Glomerular visceral epithelial cell (primary cell): ENCODE results near the gene ANKRD55.

ENCODE experiments used
- DNase-seq: peaks from one replicate; pipeline ENCODE4 v3.0.0-alpha.2; 2016; ENCODE audit errors: extremely low spot score

ANKRD55 gene

GRCh38 chr5:56078278-56079156 is 154.6 kb downstream of the ANKRD55 start:
- no peak for DNase-seq

GRCh38 chr5:56077796-56078233 is 155.3 kb downstream of the ANKRD55 start:
- no peak for DNase-seq

DNA sequence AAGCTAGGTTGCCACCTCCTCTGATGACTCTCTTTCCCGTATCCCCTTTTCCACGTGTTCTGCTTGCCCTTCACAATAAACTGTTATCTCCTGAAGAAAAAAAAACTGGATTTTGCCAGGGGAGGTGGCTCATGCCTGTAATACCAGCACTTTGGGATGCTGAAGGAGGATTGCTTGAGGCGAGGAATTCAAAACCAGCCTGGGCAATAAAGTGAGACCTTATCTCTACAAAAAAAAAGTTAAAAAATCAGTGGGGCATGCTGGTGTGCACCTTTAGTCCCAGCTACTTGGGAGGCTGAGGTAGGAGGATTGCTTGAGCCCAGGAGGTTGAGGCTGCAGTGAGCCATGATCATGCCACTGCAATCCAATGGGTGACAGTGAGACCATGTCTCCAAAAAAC is 156.6 kb downstream of the ANKRD55 start:
- no peak for DNase-seq

- DNase-seq, result no peak
These were observed 157.8 kb downstream of the ANKRD55 start for GRCh38 chr5:56075361-56075760.

GRCh38 chr5:56072863-56073766 is 160.0 kb downstream of the ANKRD55 start:
- no peak for DNase-seq

DNA sequence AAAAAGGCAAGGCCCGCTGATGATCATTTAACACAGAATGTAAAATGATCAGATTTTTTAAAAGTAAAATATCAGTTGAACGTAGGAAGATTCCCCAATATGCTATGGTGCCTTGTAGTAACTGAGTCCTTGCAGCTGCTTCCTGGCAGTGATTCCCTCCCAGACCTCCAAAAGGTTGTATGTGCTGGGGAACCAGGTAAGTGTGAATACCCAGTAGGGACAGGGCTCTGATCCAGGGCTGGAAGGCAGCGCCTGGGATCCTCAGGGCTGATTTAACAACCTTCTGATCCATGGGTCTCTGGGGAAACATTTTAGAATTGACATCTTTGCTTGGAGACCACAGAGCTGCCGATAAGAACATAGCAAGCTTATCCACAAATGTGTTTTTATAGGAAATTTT is 161.7 kb downstream of the ANKRD55 start:
- DNase-seq, result no peak

DNA sequence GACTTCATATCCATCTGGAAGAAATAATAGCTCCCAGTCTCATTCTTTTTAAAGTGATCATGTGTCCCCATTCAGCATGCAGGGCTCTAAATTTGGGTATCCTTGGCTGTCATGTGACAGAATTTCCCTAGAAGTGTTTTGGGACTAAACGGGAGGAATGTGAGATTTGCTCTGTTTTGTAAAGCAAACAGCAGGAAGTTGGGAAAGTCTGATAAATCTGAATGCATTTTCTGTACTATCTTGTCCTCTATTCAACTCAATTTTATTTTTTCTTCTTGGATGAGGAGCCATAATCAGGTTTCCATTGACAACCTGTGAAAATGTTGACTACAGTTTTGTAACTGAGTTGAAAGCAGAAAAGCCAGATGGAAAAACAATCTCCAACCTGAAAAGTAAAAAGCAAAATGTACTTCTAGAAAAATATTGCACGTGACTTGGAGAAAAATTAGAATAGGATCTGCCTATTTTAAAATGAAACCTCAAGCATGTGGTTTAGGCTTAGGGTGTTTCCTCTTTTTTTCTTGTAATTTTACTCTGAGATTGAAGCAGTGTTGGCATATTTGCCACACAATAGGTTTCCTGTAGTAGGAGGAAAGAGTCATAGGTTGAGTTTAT is 162.2 kb downstream of the ANKRD55 start:
- DNase-seq, result no peak

DNA sequence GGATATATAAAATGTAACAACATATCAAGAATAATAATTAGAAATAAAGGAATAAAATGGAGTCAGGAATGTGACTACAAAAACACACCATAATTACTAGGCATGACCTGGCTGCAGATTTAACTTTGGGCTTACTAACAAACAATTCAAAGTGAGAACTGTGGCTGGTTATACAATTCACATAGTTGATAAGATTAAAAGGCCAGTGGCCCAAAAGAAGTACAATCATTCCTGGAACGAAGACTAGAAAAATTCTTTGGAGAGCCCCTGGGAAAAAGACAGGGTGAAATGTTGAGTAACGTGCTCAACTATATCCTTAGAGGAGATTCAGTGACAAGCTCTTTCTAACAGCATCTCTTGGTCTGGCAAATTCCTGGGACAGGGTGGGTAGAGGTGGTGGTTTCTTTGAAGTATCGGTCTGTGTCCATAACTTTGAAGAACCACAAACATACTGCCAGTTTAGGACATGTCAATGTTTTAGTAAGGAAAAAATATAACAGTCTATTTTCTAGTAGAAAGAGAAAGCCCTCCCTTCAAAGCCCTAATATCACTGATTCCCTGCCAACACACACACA is 163.4 kb downstream of the ANKRD55 start:
- DNase-seq, result no peak

- DNase-seq, result no peak
These were observed 166.1 kb downstream of the ANKRD55 start for GRCh38 chr5:56066931-56067450.

GRCh38 chr5:56064984-56065383 is 168.1 kb downstream of the ANKRD55 start:
- DNase-seq, result no peak

DNA sequence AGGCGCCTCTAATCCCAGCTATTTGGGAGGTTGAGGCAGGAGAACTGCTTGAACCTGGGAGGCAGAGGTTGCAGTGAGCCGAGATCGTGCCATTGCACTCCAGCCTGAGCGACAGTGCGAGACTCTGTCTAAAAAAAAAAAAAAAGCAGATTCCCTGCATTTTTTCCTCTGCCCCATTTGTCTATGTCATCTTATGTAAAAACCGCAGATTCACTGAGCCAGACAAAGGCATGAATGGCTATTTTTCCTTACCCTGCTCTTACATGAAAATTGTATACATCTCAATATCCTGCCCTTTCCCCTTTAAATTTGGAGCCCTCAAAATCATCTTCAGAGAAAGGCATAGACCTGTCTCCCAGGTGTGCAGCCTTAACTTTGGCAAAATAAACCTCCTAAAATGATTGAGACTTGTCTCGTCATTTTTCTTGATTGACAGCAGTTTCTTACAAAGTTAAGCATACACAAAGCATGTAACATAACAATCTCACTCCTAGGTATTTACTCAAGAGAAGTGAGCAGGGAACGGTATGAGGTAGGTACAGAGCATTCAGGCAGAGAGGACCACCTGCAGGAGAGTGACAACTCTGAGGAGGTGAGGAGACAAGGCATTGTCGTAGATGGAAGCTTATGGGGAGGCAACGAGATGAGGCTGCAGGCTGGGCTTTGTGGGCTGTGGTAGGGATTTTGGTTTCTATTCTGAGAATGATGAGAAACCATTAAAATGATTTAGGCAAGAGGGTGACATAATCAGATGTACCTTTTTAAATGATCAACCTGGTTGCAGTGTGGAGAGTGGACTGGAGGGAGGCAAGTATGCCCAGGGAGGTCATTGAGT is 172.6 kb downstream of the ANKRD55 start:
- peak; percentile 79 for DNase-seq

- peak; percentile 11 for DNase-seq
These were observed 173.3 kb downstream of the ANKRD55 start for GRCh38 chr5:56059854-56060253.

DNA sequence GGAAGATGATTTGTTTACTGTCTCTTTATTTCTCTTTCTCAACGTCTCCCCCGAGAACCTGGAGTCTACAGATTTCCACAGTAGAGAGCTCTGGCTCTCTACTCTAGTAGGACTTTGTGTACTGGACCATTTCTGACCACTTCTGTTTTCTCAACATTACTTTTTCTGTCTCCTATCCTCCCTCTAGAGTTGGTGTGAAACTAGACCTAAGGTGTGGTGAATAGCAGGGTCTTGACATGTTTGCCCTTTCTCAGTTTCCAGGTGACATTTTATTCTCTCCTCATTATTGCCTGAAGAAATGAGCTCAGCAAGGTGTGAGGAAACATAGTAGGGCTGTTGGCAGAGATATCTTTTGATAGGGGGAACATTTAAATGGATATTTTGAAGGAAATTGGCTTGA is 176.3 kb downstream of the ANKRD55 start:
- DNase-seq, result no peak

GRCh38 chr5:56055859-56056258 is 177.3 kb downstream of the ANKRD55 start:
- no peak for DNase-seq

- DNase-seq, result peak; percentile 46
These were observed 177.8 kb downstream of the ANKRD55 start for GRCh38 chr5:56055287-56055686.

- peak; percentile 18 for DNase-seq
These were observed 178.5 kb downstream of the ANKRD55 start for GRCh38 chr5:56054666-56055065.

DNA sequence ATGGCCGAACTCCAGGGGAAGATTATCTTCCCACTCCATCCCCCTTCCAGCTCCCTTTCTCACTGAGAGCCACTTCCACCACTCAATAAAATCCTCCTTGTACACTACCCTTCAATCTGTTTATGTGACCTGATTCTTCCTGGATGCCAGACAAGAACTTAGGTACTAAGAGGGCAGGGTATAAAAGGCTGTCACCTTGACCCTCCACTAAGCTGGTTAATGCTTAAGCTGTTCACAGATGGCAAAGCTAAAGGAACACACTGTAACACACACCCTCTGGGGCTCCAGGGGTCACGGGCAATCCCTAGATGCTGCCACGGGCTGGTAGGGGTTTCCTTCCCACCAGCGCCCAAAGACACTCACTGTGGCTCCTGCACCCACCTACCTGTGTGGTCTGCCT is 179.8 kb downstream of the ANKRD55 start:
- no peak for DNase-seq

DNA sequence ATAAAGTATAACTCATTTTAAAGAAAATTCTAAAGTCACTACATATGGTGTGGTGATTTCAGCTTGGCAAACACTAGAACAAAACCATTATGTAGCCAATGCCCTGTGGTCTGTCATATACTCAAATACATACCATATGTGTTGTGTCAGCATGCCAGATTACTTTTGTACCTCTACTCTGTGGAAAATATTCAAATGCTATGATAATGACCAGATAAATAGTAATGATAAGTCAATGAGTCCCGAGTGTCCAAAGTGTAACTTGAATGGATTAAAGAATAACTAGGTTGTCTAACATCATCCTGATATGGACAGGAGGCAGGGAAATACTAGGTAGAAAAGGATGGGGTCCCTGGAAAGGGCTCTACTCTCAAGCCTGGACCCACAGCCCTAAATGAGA is 180.4 kb downstream of the ANKRD55 start:
- DNase-seq, result no peak

DNA sequence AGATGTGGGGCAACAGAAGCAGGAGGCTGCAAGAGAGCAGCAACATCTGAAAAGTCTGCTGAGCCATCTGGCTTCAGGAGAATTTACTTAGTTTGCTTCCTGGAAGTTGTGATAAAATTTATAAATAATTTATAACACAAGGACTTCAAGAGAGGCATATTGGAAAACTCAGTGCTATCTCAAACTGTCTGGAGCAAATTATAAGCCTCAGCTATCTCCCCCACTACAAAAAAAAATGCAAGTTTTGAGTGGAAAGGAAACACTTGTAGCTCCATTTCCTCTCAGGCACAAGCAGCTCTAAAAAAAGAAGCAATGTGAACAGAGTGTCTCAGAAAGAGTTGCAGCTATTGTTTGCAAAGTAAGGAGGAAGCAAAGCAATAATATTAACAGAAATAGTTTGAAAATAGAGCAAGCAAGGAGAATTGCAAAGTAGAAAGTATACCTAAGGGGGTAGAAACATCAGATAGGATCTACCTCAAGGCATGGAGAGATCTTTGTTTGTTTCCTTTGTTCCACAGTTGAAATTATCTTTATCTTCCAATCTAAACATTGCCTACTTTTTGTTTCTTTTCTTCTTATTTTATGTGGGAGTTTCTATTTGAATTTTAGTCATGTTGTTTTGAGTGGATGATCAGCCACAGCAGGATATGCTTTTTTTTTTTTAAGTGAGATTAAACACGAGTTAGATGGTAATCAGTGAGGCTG is 182.4 kb downstream of the ANKRD55 start:
- no peak for DNase-seq
